GM19397 (cell line): Measurements from ENCODE around the gene ACKR3.

Source experiments
- ATAC-seq: cut with Tn5 transposase; IDR thresholded peaks from one replicate; pipeline ENCODE4 v1.9.1; 2021; ENCODE audit warnings: mild to moderate bottlenecking, moderate library complexity; ENCODE audit not compliant: unreplicated experiment

Gene ACKR3

GRCh38 chr2:236569573-236569973 is at the start of gene ACKR3:
Gene ACKR3 (plus strand): TSS chr2:236569825. CDS start chr2:236580466, 10,641 bp downstream.
- peak; percentile 77 for ATAC-seq

GRCh38 chr2:236521556-236521955 is 48.1 kb upstream of the ACKR3 start:
- ATAC-seq, result no peak

DNA sequence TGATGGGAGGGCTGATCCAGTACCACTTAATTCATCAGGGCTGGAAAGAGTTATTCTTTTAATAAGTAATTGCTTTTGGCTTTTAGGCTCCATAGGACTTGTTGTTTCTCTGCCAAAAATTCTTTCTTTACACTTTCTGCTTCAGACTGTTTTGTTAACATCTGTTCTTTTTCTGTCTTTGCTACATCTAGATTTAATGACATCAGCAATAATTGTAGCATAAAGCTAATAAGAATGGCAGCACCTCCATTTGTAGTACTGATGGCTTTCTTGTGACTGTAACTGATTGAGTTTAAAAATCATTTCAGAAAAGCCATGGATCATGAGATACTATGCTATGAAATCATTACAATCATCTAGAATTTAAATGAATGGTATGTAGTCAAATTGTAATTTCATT is 46.4 kb upstream of the ACKR3 start:
- no peak for ATAC-seq

DNA sequence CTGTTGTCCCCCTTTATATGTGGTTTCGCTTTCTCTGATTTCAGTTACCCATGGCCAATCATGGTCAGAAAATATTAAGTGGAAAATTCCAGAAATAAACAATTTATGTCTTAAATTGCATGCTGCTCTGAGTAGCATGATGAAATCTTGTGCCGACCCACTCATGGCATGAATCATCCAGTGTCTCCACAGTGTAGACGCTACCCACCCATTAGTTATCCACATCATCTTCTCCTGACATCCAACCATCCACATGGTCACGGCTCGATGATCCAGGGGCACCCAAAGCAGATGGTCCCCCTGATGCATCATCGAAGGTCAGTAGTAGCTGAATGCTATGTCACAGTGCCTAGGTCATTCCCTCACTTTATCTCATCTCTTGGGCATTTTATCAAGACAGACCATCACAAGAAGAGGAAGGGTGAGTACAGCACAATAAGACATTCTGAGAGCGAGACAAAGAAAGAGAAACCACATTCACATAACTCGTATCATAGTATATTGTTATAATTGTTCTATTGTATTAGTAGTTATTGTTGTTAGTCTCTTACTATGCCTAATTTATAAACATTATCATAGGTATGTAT is 44.1 kb upstream of the ACKR3 start:
- no peak for ATAC-seq

GRCh38 chr2:236526455-236527158 is 43.0 kb upstream of the ACKR3 start:
- no peak for ATAC-seq

GRCh38 chr2:236527159-236527630 is 42.4 kb upstream of the ACKR3 start:
- no peak for ATAC-seq

DNA sequence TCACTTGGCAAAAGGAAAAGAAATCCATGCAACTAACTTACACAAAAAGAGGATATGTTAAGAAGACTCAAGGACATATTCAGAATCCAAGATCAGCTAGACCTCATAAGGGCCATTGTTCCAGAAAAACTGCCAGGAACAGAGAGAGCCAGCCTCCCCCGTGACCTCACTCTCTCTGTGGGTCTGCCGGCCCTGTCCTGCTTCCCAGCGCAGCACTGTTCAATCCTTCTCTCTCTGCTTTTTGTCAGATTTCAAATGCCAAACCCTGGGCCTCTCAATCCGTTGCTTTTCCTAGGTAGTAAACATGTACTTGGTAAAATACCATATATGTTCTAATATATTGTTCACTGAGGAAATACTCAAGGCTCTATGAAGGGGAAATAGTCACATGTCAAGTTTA is 40.0 kb upstream of the ACKR3 start:
- ATAC-seq, result no peak

GRCh38 chr2:236530512-236530911 is 39.1 kb upstream of the ACKR3 start:
- ATAC-seq, result no peak

GRCh38 chr2:236531195-236531594 is 38.4 kb upstream of the ACKR3 start:
- ATAC-seq, result no peak

DNA sequence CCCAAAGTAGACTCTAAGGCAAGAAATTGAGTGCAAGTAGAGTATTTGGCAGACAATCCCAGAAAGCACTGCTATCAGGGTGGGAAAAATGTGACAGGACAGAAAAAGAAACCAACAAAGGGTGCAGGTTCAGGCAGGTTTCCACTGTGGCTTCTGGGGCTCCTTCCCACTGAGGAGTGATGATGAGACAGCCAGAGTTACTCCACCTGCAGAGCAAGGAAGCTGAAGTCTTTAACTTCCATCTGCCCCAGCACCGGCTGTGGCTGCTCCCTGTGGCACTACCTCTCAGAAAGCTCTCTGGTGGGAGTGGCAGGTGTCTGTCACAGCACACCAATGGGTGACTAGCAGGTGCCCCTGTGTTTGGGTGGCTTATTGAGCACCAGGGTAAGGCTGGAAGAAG is 37.6 kb upstream of the ACKR3 start:
- no peak for ATAC-seq

DNA sequence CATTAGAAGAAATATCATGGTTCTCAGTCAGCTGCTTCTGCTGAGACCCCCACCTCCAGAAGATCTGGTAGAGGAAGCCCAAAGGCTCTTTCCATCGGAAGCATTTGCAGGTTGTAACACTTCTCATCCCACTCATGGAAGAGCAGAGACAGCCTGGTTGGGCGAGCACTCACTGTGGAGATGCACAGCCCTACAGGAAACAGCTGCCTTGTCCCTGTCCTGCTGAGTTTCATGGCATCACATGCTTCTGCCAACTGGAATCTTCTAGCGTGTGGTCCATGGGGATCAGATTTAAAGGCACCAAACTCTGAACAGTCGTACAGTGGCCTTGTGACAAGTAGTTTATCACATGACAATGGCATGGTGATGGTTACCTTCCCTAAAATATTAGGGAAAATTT is 36.3 kb upstream of the ACKR3 start:
- ATAC-seq, result no peak

- ATAC-seq, result no peak
Observed at GRCh38 chr2:236535024-236535423, 34.6 kb upstream of the ACKR3 start.

DNA sequence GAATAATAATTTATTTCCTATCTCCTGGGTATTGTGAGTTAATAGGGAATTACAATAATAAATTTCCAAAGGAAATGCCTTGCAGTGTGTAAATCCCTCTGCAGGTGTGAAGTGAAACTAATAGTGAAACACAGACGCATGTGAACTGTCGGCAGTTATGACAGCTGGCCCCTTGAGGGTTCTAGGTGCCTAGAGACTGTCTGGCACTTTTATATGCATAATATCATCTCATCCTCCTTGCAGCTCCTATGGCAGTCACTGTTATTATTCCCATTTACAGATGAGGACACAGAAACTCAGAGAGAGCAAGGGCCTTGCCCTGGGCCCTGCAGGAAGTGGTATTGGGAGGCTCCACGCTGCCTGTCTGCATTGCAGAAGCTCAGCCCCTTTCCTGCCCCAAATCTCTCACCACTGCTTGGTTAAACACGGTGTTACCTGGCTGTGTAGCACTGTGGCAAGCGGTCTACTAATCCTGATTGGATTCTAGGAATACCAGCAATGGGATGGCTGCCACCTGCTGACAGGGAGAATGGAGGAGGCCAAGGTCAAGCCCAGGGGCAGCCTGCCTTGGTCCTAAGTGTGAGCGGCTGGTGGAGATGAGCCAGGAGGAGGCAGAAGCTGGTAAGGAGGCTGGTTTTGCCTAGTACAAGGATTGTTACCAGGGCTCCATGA is 32.8 kb upstream of the ACKR3 start:
- ATAC-seq, result peak; percentile 48

- ATAC-seq, result no peak
Observed at GRCh38 chr2:236538242-236538641, 31.4 kb upstream of the ACKR3 start.

DNA sequence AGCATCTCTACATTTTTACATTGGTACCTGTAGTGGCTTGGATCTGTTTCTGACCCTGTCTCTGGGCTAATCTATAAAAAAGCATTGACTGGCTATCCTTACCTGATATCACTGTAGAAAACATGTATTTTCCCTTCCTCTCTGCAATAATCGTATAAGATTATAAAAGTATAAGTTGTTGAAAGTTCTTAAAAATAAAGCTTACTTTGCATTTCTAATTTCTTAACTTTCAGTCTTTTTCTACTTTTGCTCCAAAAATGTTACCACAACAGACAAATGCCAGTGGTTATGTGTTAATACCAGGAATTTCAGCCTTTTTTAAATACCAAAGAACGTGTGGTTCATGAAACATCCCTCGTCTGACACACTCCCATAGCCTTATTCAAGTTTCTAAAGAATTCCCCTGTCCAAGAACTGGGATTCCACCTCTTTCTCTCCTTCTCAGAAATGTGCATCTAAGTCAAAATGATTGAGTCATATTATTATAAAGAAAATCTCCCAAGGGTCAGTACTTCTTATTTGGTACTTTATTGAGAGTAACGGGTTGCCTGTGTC is 28.5 kb upstream of the ACKR3 start:
- ATAC-seq, result no peak

GRCh38 chr2:236544362-236544761 is 25.3 kb upstream of the ACKR3 start:
- ATAC-seq, result no peak

DNA sequence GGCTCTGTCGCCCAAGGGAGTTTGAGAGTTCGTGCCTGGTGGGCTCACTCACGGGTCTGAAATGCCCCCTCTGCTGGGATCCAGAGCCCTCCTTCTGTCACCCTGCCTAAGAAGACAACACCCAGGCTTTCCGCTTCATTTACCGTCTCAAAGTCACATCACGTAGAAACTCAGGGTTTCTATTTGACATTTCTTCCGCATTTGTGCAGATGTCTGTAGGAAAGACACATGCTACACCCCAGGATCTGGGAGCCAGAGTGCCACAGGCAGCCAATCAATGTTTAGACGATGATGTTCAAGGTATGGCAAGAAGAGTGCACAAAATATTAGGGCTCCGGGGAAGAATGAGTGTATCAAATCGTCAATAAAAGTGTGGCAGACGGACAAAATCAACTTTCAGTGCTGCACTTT is 24.4 kb upstream of the ACKR3 start:
- ATAC-seq, result peak; percentile 37

GRCh38 chr2:236545814-236546480 is 23.7 kb upstream of the ACKR3 start:
- ATAC-seq, result peak; percentile 49

GRCh38 chr2:236546561-236547002 is 23.0 kb upstream of the ACKR3 start:
- no peak for ATAC-seq

DNA sequence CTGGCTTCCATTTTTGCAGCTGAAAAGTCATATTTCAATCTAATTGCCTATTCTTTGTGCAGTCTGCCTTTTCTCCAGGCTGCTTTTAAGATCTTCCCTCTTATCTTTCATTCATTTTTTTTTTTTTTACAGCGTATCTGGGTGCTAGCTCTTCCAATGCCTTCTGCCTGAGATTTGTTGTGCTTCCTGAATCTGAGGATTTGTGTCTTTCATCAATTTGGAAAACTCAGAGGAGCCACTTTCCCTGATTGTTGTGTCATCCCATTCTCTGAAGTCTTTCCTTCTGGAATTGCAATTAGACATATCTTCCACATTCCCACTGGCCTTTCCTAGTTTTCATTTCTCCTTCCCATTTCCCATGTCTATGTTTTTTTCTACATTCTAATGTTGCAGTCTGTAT is 21.9 kb upstream of the ACKR3 start:
- ATAC-seq, result no peak
